CD4-positive, alpha-beta T cell (primary cell): ENCODE measurements around the gene HNRNPAB. TPM values are rescaled to one million over a fixed set of nuclear protein-coding genes. Genes with fewer than 3 reads are reported as not detected.
"Not testable (repeated sequence)": the region's sequence is repeated elsewhere in the genome, so short reads cannot be mapped to it uniquely, and the experiment has no call there.

Source experiments
- ATAC-seq: fragments of 200-7000 bp; cut with Tn5 transposase; one replicate; pipeline ENCODE4 v1.10.0; 2022; ENCODE audit warnings: mild to moderate bottlenecking; ENCODE audit not compliant: poor library complexity
- CTCF ChIA-PET: fragments of 350-600 bp; sonication (Branson Sonifier 250); formaldehyde crosslinking; loops from one replicate; lab custom pipeline; 2021; ENCODE audit warnings: antibody characterized with exemption, inconsistent platforms; lab: Charles Lee
- POLR2A ChIA-PET: fragments of 350-600 bp; sonication (Branson Sonifier 250); formaldehyde crosslinking; loops from one replicate; lab custom pipeline; 2021; ENCODE audit warnings: antibody characterized with exemption, inconsistent platforms; lab: Charles Lee
- DNase-seq, 14 experiments: peaks; one replicate each; pipeline ENCODE4 v3.0.0-alpha.2; 2013 to 2020; ENCODE audit warnings: mixed read lengths in 2 of 14
- H3K27ac ChIP-seq, 2 donors: one replicate each; pipeline versions ENCODE4 v1.5.1 to v1.7.0; 2013; ENCODE audit warnings: low read length in 2 of 2, low read depth in 1 of 2, mild to moderate bottlenecking in 1 of 2
- H3K27me3 ChIP-seq, 2 experiments: 1 replicate in 1 of 2; 2 replicates in 1 of 2; pipeline versions ENCODE4 v1.6.1 to v1.7.0; 2013; ENCODE audit warnings: low read length in 2 of 2, control low read depth in 1 of 2, mild to moderate bottlenecking in 1 of 2, moderate library complexity in 1 of 2; ENCODE audit not compliant: insufficient read depth in 2 of 2, control insufficient read depth in 1 of 2
- H3K36me3 ChIP-seq: one replicate; pipeline ENCODE4 v1.6.1; 2013; ENCODE audit warnings: low read length, control low read depth; ENCODE audit not compliant: insufficient read depth
- H3K4me1 ChIP-seq: one replicate; pipeline ENCODE4 v1.6.1; 2013; ENCODE audit warnings: low read length, control low read depth; ENCODE audit not compliant: insufficient read depth
- H3K4me3 ChIP-seq: one replicate; pipeline ENCODE4 v1.5.1; 2013; ENCODE audit warnings: mild to moderate bottlenecking, low read length, moderate library complexity
- H3K9me3 ChIP-seq, 2 experiments: 1 replicate in 1 of 2; 2 replicates in 1 of 2; pipeline versions ENCODE4 v1.6.1 to v1.7.0; 2013; ENCODE audit warnings: low read length in 2 of 2, mild to moderate bottlenecking in 2 of 2, control low read depth in 1 of 2, moderate library complexity in 1 of 2; ENCODE audit not compliant: control insufficient read depth in 1 of 2, insufficient read depth in 1 of 2
- H3K27ac Mint-ChIP-seq: one replicate; pipeline ENCODE4 v1.8.0; 2020; ENCODE audit warnings: mixed read lengths
- H3K27me3 Mint-ChIP-seq: one replicate; pipeline ENCODE4 v1.8.0; 2021; ENCODE audit warnings: mixed read lengths
- H3K36me3 Mint-ChIP-seq: one replicate; pipeline ENCODE4 v1.8.0; 2021; ENCODE audit warnings: low read depth, mixed read lengths
- H3K4me1 Mint-ChIP-seq: one replicate; pipeline ENCODE4 v1.8.0; 2021; ENCODE audit warnings: low read depth, mixed read lengths
- H3K4me3 Mint-ChIP-seq: one replicate; pipeline ENCODE4 v1.8.0; 2020; ENCODE audit warnings: mild to moderate bottlenecking, mixed read lengths
- H3K9me3 Mint-ChIP-seq: one replicate; pipeline ENCODE4 v1.8.0; 2020; ENCODE audit warnings: mixed read lengths
- intact Hi-C, 2 experiments: fragments of 100-400 bp; cut with DNase I in 1 of 2; cut with micrococcal nuclease in 1 of 2; formaldehyde crosslinking; loops; one replicate each; pipeline versions ENCODE4 v1.15.1 to v1.9.0; 2023 to 2025; cut with DNase I, micrococcal nuclease
- total RNA-seq, 174 experiments: library from RNA in 2 of 174; stranded (reverse) in 2 of 174; gene quantifications; one replicate each; pipeline ENCODE4 v1.2.3 and lab custom pipeline; 2021 to 2026
- TF ChIP-seq, protein P1 (sequence below): fragments of 200-600 bp; IDR thresholded peaks from one replicate; pipeline ENCODE4 v1.8.0; 2022; ENCODE audit warnings: antibody characterized with exemption, mild to moderate bottlenecking

HNRNPAB gene
- total RNA-seq, 2 experiments from 2014 or later, result 63.6 to 68.9 TPM

GRCh38 chr5:178237431-178238312 lies 33.3 kb downstream of the HNRNPAB start:
- H3K4me3 ChIP-seq, result no peak overlapping the region
- Mint-ChIP-seq H3K27me3 (no peaks in the 10 kb centered on the region), H3K4me1 (peaks cover 41% of the 10 kb centered on the region), H3K27ac (peak overlapping the region; percentile 71), H3K36me3 (no peaks in the 10 kb centered on the region), H3K9me3 (no peaks in the 10 kb centered on the region), H3K4me3 (no peak overlapping the region)
- no peaks in the 10 kb centered on the region for H3K9me3 ChIP-seq
- intact Hi-C loops, result loop anchor here (10.0 kb wide), 2 partner anchors 347 to 1837 kb away; partner anchors contain the start of gene RNF130 (in 1 of the 2)
- H3K27ac ChIP-seq, result peak overlapping the region in 1 of 2 donors; percentile 87
- H3K4me1 ChIP-seq, result peaks cover 81% of the 10 kb centered on the region
- H3K36me3 ChIP-seq, result no peaks in the 10 kb centered on the region
- POLR2A ChIA-PET, result interaction anchor here (0.6 to 4.3 kb wide), 2 partner anchors 33 to 792 kb away, joined by 4 to 19 read pairs; partner anchors contain the start of gene HNRNPAB
- DNase-seq, result peak in 1 of 14 experiments; percentile 2
- H3K27me3 ChIP-seq, result no peaks in the 10 kb centered on the region
- ATAC-seq, result no peak
- CTCF ChIA-PET, result no interaction called here
- TF ChIP-seq, protein P1, sequence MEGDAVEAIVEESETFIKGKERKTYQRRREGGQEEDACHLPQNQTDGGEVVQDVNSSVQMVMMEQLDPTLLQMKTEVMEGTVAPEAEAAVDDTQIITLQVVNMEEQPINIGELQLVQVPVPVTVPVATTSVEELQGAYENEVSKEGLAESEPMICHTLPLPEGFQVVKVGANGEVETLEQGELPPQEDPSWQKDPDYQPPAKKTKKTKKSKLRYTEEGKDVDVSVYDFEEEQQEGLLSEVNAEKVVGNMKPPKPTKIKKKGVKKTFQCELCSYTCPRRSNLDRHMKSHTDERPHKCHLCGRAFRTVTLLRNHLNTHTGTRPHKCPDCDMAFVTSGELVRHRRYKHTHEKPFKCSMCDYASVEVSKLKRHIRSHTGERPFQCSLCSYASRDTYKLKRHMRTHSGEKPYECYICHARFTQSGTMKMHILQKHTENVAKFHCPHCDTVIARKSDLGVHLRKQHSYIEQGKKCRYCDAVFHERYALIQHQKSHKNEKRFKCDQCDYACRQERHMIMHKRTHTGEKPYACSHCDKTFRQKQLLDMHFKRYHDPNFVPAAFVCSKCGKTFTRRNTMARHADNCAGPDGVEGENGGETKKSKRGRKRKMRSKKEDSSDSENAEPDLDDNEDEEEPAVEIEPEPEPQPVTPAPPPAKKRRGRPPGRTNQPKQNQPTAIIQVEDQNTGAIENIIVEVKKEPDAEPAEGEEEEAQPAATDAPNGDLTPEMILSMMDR, result no peak

DNA sequence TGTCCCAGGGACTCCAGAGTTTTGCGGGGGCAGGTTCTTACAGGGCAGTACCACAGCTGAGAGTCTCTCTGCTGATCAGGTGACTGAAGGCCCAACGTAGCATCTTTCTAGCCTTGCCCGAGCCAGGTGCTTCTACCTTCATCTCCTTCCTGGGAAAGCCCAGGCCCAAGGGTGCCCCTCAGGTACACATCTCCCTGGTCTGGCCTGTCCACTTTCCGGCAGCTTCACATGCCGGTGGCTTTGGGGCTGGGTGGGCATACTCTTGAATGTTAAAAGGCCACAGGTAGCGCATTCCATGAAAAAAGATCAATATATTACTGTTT lies 33.9 kb downstream of the HNRNPAB start:
- peak overlapping the region; percentile 71 for H3K27ac Mint-ChIP-seq
- no peaks in the 10 kb centered on the region for H3K27me3 Mint-ChIP-seq
- TF ChIP-seq, protein P1, result no peak
- no peak overlapping the region for H3K4me3 Mint-ChIP-seq
- intact Hi-C loops, result loop anchor here (10.0 kb wide), 2 partner anchors 347 to 1837 kb away; partner anchors contain the start of gene RNF130 (in 1 of the 2)
- Histone ChIP-seq H3K4me3 (no peak overlapping the region), H3K36me3 (no peaks in the 10 kb centered on the region), H3K4me1 (peaks cover 75% of the 10 kb centered on the region), H3K27ac (peak overlapping the region; percentile 51 to 87), H3K9me3 (no peaks in the 10 kb centered on the region), H3K27me3 (no peaks in the 10 kb centered on the region)
- no peaks in the 10 kb centered on the region for H3K9me3 Mint-ChIP-seq
- POLR2A ChIA-PET, result interaction anchor here (0.6 to 4.3 kb wide), 2 partner anchors 34 to 793 kb away, joined by 4 to 19 read pairs; partner anchors contain the start of gene HNRNPAB
- H3K4me1 Mint-ChIP-seq, result peaks cover 41% of the 10 kb centered on the region
- CTCF ChIA-PET, result no interaction called here
- no peaks in the 10 kb centered on the region for H3K36me3 Mint-ChIP-seq
- no peak for DNase-seq
- no peak for ATAC-seq

GRCh38 chr5:178238711-178239592 lies 34.6 kb downstream of the HNRNPAB start:
- POLR2A ChIA-PET, result interaction anchor here (0.6 to 4.3 kb wide), 2 partner anchors 35 to 794 kb away, joined by 4 to 19 read pairs; partner anchors contain the start of gene HNRNPAB
- ATAC-seq (peak; percentile 44), DNase-seq (peak in 3 of 14 experiments; percentile 51 to 69 (median 51))
- CTCF ChIA-PET, result no interaction called here
- peaks cover 37% of the 10 kb centered on the region for H3K4me1 Mint-ChIP-seq
- no peaks in the 10 kb centered on the region for H3K27me3 Mint-ChIP-seq
- Histone ChIP-seq H3K27me3 (no peaks in the 10 kb centered on the region), H3K27ac (peak overlapping the region; percentile 51 to 87), H3K9me3 (no peaks in the 10 kb centered on the region), H3K4me1 (peaks cover 73% of the 10 kb centered on the region), H3K4me3 (no peak overlapping the region), H3K36me3 (no peaks in the 10 kb centered on the region)
- no peaks in the 10 kb centered on the region for H3K36me3 Mint-ChIP-seq
- peak overlapping the region; percentile 71 for H3K27ac Mint-ChIP-seq
- H3K9me3 Mint-ChIP-seq, result no peaks in the 10 kb centered on the region
- H3K4me3 Mint-ChIP-seq, result peak overlapping the region; percentile 11
- intact Hi-C loops, result loop anchor here (10.0 kb wide), 2 partner anchors 346 to 1836 kb away; partner anchors contain the start of gene RNF130 (in 1 of the 2)
- TF ChIP-seq, protein P1, result no peak

GRCh38 chr5:178239626-178240301 lies 35.4 kb downstream of the HNRNPAB start:
- Histone ChIP-seq H3K4me1 (peaks cover 68% of the 10 kb centered on the region), H3K27ac (peak overlapping the region in 1 of 2 donors; percentile 87)
- DNase-seq (peak in 4 of 14 experiments; percentile 24 to 66 (median 54)), ATAC-seq (peak; percentile 14)
- H3K9me3 ChIP-seq, H3K27me3 ChIP-seq, CTCF ChIA-PET, H3K36me3 ChIP-seq, H3K4me3 ChIP-seq, H3K9me3 Mint-ChIP-seq, H3K27me3 Mint-ChIP-seq, H3K36me3 Mint-ChIP-seq: not testable (repeated sequence)
- H3K27ac Mint-ChIP-seq, result peak overlapping the region; percentile 74
- H3K4me1 Mint-ChIP-seq, result peaks cover 35% of the 10 kb centered on the region
- H3K4me3 Mint-ChIP-seq, result peak overlapping the region; percentile 34
- intact Hi-C loops, result loop anchor here (10.0 kb wide), 2 partner anchors 345 to 1835 kb away; partner anchors contain the start of gene RNF130 (in 1 of the 2)
- POLR2A ChIA-PET, result interaction anchor here (4.3 kb wide), 1 partner anchor 35 kb away, joined by 19 read pairs; the partner anchor contains the start of gene HNRNPAB
